Choroid plexus epithelial cell (primary cell): ENCODE results near the gene SLC6A9.

Experiments
- DNase-seq: peaks from one replicate; pipeline ENCODE4 v3.0.0-alpha.2; 2010; ENCODE audit warnings: low read depth
- H3K4me3 ChIP-seq: 2 replicates; pipeline ENCODE4 v1.5.1; 2011; ENCODE audit warnings: low read depth, mild to moderate bottlenecking, control low read depth, low read length, moderate library complexity
- TF ChIP-seq, protein P1 (sequence below): conservative IDR thresholded peaks from 2 replicates; pipeline ENCODE4 v1.5.1; 2011; ENCODE audit warnings: low read depth, mild to moderate bottlenecking, control low read depth, inconsistent platforms, low read length, moderate library complexity

Gene SLC6A9

DNA sequence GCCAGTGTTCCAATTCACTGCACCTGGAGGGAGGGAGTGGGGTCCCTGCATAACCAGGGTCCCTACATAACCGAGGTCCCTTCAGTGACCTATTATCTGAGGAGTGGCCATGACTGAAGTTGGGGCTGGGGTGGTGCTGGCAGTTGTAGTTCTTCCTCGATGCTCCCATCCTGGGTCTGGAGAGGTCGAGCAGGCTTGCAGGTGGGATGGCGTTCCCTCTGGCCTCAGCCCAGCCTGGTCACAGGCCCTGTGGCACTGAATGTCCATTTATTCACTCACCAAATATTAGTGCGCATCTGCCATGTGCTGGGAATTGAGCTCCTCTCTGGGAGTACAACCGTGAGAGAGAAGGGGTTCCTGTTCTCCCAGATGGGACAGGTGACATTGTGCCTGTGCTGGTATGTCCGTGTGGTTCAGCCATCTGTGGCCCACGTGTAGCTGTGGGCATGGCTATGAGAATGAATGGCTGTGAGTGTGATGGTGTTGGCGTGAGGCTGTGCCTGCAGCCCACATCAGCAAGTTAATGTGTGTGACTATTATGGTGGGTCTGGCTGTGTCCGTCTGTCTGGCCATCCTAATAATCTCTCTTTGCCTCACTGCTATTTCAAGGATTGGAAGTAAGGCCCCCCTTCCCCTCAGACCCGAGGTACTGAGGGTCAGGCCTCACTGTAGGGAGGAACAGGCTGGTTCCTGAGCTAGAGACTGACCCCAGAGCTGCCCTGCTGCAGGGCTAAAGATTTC, 3.9 kb upstream of the SLC6A9 start:
- no peak for DNase-seq
- H3K4me3 ChIP-seq = no peak overlapping the region
- TF ChIP-seq, protein P1, sequence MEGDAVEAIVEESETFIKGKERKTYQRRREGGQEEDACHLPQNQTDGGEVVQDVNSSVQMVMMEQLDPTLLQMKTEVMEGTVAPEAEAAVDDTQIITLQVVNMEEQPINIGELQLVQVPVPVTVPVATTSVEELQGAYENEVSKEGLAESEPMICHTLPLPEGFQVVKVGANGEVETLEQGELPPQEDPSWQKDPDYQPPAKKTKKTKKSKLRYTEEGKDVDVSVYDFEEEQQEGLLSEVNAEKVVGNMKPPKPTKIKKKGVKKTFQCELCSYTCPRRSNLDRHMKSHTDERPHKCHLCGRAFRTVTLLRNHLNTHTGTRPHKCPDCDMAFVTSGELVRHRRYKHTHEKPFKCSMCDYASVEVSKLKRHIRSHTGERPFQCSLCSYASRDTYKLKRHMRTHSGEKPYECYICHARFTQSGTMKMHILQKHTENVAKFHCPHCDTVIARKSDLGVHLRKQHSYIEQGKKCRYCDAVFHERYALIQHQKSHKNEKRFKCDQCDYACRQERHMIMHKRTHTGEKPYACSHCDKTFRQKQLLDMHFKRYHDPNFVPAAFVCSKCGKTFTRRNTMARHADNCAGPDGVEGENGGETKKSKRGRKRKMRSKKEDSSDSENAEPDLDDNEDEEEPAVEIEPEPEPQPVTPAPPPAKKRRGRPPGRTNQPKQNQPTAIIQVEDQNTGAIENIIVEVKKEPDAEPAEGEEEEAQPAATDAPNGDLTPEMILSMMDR = no peak

DNA sequence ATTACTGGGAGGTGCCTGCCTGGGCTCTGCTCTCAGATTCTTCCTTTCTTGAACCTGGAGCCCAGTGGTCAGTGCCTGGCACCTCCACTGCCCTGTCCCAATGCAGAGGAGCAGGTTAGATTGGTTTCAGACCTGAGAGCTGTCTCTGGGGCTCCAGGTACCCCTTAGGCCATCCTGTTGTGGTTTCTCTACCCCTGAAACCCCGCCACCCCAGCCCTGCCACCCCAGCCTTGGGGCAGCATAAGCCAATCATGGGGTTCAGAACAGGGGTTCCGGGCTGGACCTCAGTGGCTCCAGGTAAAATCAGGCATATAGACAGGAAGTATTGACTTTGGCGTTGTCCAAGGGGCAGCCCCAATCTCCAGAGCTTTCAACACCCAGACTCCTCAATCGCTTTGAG, 3.2 kb upstream of the SLC6A9 start:
- DNase-seq = no peak
- TF ChIP-seq, protein P1 = no peak
- no peak overlapping the region for H3K4me3 ChIP-seq

DNA sequence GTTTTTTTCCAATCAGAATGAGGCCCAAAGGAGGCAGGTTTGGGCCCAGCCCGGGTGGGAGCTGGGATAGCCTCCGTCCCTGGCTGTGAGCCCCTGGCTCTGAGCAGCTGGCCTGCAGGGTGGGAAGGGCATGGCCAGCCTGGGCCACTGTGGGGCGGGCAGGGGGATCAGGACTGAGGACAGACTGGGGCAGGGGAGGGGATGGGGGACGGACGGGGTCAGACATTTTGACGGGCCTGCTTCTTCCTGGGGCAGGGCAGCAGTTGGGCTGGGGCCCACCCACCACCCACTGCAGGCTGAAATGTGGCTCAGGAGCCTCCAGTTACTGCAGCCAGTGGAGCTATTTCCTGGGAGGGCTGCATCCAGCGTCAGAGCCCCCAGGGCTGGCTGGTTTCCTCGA, 2.5 kb upstream of the SLC6A9 start:
- DNase-seq = no peak
- TF ChIP-seq, protein P1 = no peak
- no peak overlapping the region for H3K4me3 ChIP-seq

DNA sequence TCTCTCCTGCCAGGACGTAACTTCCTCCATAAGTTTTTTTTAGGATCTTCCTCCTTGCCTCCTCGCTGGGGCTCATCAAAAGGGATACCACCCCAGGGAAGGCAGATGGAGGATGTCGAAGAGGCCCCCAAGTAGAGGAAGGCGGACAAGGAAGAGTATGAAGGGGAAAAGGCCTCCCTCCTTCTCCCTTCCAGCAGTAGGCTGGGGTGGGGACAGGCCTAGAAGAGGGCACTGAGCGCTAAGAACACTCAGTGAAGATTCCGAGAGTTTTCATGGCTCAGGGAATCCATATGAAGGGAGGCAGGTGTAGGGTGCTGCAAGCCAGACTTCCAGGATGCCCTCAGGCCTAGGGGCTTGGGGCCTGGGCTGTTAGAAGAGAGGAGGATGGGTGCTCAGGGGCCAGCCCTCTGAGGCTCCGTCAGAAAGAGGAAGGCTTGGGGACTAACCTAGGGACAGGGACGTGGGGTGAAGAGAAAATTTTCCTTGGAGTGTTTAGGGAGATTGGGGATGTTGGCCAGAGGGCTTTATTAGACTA, 1.8 kb upstream of the SLC6A9 start:
- TF ChIP-seq, protein P1 = no peak
- no peak overlapping the region for H3K4me3 ChIP-seq
- DNase-seq = no peak

DNA sequence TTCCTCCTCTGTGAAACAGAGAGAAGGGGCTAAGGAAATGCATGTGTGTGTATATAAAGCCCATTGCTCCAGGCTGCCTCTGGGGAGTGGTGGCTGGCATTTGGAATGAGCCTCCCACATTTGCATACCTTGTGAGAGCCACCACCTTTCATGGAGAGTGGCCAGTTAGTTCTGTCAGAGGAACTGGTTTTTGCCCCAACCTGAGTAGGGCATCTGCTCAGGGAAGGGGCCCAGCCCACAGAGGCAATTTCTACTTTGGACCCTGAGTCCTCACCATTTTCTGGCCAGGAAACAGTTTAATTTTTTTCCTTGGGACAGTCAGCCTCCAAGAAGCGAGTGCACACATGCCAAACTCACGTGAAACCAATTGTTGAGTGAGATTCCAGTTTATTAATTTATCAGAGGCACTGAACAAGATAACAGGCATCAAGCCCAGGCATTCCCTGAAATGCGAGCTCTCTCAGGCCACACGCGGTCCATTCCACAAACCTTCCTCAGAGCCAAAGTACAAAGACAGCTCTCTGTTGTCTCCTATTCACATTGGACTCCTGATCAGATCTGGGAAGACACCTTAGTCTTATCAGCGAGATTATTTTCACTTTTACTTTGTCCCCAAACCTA, 1.0 kb upstream of the SLC6A9 start:
- no peak overlapping the region for H3K4me3 ChIP-seq
- TF ChIP-seq, protein P1 = no peak
- DNase-seq = no peak

DNA sequence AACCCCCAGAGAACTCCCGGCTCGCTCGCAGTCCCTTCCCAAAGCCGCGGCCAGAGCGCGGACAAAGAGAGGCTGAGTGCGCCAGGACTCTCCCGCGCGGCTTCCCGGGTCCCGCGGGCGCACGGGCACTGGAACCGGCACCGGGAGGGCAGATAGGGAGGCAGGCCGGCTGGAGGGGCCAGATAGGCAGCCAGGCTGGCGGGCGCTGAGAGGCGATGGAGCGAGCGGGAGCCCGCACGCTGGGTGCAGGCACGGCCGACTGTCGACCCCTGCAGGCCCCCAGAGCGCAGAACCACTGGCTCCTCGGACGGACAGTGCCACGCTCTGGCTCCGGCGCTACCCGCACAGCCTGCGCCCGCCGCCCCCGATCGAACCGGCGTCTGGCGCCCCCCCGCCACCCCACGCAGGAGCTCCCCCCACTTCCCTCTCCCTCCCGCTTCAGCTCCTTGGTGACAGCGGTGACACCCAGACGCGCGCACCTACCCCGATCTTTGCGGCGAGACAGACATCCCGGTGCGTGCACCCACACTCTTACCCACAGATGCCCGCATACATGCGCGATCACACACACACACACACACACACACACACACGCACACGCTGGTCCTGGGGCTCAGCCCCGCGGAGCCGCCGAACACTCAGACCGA, 534 bp downstream of the SLC6A9 start:
- TF ChIP-seq, protein P1 = peak; percentile 34
- peak overlapping the region; percentile 80 for H3K4me3 ChIP-seq
- peak; percentile 50 for DNase-seq
